Retinal pigment epithelial cell (primary cell): ENCODE data around the gene CCDC134.

Experiments
- DNase-seq: peaks from one replicate; pipeline ENCODE4 v3.0.0-alpha.2; 2010; ENCODE audit warnings: low read depth
- H3K4me3 ChIP-seq: 2 replicates; pipeline ENCODE4 v1.5.1; 2011; ENCODE audit warnings: mild to moderate bottlenecking, low read length, control low read depth, moderate library complexity
- TF ChIP-seq, protein P1 (sequence below): conservative IDR thresholded peaks from 2 replicates; pipeline ENCODE4 v1.5.1; 2011; ENCODE audit warnings: low read depth, low read length, control low read depth, inconsistent platforms

CCDC134 gene

DNA sequence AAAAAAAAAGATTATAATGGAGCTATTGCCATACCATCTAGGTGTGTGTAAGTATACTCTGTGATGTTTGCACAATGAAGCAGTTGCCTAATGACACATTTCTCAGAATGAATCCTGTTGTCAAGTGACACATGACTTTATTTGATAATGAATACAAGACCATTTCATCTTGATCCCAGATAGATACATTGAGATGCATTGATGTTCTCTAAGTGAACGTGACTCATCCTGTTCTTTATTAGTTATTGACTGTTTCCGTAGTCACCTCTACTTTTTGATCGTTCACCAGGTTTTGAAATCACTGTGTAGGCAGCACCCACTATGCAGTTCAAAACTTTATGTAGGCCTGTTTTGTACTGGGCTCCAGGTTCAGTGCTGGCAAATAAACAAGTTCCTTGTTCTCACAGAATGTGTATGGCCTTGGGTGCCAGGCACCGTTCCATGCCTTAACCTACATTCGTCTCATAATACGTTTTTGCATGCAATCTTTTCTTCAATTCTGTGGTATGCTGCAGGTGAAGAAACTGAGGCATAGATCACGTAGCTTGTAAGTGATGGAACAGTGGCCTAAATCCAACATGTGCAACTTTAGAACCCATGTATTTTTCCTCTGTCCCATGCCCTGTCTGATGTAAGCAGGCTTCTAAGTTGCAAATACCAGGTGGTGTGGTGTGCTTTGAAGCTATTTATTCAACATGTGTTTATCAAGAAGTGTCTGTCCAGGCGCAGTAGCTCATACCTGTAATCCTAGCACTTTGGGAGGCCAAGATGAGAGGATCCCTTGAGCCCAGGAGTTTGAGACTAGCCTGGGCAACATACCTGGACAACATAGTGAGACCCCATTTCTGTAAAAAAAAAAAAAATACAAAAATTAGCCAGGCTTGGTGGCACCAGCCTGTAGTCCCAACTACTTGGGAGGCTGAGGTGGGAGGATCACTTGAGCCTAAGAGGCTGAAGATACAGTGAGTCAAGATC lies 42.8 kb downstream of the CCDC134 start:
- TF ChIP-seq, protein P1, sequence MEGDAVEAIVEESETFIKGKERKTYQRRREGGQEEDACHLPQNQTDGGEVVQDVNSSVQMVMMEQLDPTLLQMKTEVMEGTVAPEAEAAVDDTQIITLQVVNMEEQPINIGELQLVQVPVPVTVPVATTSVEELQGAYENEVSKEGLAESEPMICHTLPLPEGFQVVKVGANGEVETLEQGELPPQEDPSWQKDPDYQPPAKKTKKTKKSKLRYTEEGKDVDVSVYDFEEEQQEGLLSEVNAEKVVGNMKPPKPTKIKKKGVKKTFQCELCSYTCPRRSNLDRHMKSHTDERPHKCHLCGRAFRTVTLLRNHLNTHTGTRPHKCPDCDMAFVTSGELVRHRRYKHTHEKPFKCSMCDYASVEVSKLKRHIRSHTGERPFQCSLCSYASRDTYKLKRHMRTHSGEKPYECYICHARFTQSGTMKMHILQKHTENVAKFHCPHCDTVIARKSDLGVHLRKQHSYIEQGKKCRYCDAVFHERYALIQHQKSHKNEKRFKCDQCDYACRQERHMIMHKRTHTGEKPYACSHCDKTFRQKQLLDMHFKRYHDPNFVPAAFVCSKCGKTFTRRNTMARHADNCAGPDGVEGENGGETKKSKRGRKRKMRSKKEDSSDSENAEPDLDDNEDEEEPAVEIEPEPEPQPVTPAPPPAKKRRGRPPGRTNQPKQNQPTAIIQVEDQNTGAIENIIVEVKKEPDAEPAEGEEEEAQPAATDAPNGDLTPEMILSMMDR: no peak
- no peak for DNase-seq
- no peak overlapping the region for H3K4me3 ChIP-seq

GRCh38 chr22:41844036-41844435 lies 43.6 kb downstream of the CCDC134 start:
- TF ChIP-seq, protein P1: no peak
- H3K4me3 ChIP-seq: no peak overlapping the region
- no peak for DNase-seq

DNA sequence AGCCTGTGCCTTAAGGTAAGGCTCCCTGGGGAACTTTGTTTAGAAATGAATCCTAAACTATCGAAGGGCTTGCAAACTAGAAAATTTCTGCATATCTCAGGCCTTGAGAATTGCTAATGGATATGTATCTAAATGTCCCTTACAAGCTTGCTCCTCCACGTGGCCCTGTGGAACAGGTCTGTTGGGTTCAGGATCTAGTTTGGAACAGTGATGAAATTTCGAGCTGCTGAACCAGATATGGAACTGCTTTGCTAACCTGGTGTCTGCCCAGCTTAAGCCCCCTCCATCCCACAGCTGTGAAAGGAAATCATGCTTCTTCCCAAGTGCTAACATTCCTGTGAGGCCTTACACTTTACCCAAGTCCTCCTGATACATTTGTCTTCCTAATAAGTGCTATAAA lies 44.0 kb downstream of the CCDC134 start:
- no peak for DNase-seq
- no peak overlapping the region for H3K4me3 ChIP-seq
- TF ChIP-seq, protein P1: no peak

GRCh38 chr22:41845380-41846267 lies 45.1 kb downstream of the CCDC134 start:
- DNase-seq: no peak
- TF ChIP-seq, protein P1: no peak
- no peak overlapping the region for H3K4me3 ChIP-seq

- no peak for DNase-seq
- H3K4me3 ChIP-seq: no peak overlapping the region
- TF ChIP-seq, protein P1: no peak
These were observed 45.9 kb downstream of the CCDC134 start for GRCh38 chr22:41846268-41846987.

DNA sequence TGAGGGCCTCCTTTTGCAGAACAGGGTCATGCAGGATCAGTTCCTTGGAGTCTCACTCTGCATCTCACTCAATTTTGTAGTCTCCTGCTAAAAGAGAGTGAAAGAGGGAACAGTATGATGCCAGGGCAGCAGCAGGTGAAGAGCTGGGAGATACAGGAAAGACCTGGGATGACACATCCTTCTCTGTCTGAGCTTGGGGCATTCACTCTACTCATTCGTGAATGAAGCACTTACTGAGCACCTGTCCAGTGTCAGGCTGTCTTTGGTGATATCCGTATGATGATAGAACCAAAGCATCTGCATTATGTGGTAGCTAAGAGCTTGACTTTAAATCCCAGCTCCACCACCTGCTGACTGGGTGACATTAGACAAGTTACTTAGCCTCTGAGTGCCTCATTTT lies 46.8 kb downstream of the CCDC134 start:
- TF ChIP-seq, protein P1: no peak
- H3K4me3 ChIP-seq: no peak overlapping the region
- DNase-seq: no peak
